ENCODE results near the gene IL9.

- TF ChIP-seq TAF1 (IDR thresholded peaks at IDR 0.05; ENCODE audit: low read depth, low read length), result no peak
- TF ChIP-seq POLR2A (IDR thresholded peaks at IDR 0.05; ENCODE audit: low read depth, low read length), result no peak
Observed at GRCh38 chr5:135916638-135917263, 21.1 kb upstream of the IL9 start.

All from GM12891 (cell line).